HEK293 (cell line): ENCODE data around the gene FOXP1.

ENCODE experiments used
- CTCF ChIA-PET: fragments of 350-600 bp; formaldehyde crosslinking; extraction: SDS; loops from one replicate; lab custom pipeline; 2021; ENCODE audit warnings: antibody characterized with exemption; lab: Yijun Ruan, JAX
- POLR2A ChIA-PET: fragments of 300-600 bp; formaldehyde crosslinking; extraction: SDS; loops from one replicate; lab custom pipeline; 2020; ENCODE audit warnings: antibody characterized with exemption, inconsistent platforms; lab: Yijun Ruan, JAX
- H3K27ac ChIP-seq: fragments of 200-500 bp; sonication (Bioruptor generic); 2 replicates; pipeline ENCODE4 v1.5.1; 2014; ENCODE audit warnings: low read depth, low read length, control low read depth, inconsistent platforms; ENCODE audit errors: extremely low read depth
- H3K36me3 ChIP-seq, 2 experiments: fragments of 200-500 bp in 1 of 2; sonication (Bioruptor generic) in 1 of 2; 1 replicate in 1 of 2; 2 replicates in 1 of 2; pipeline ENCODE4 v1.5.1; 2014 to 2017; ENCODE audit warnings: inconsistent platforms in 2 of 2, low read length in 2 of 2; ENCODE audit not compliant: control insufficient read depth in 2 of 2, insufficient read depth in 1 of 2
- H3K4me1 ChIP-seq: fragments of 200-500 bp; sonication (Bioruptor generic); 2 replicates; pipeline ENCODE4 v1.5.1; 2014; ENCODE audit warnings: mild to moderate bottlenecking, low read length, inconsistent platforms; ENCODE audit not compliant: control insufficient read depth, insufficient read depth
- H3K4me3 ChIP-seq: 2 replicates; pipeline ENCODE4 v1.5.1; 2011; ENCODE audit warnings: low read depth, mild to moderate bottlenecking, control low read depth, low read length, moderate library complexity
- H3K9me3 ChIP-seq: fragments of 200-500 bp; sonication (Bioruptor generic); 2 replicates; pipeline ENCODE4 v1.5.1; 2014; ENCODE audit warnings: low read depth, low read length, inconsistent platforms; ENCODE audit not compliant: control insufficient read depth, insufficient read depth
- GLI4 ChIP-seq: fragments of 450-650 bp; formaldehyde crosslinking; IDR thresholded peaks from 2 replicates; pipeline ENCODE4 v1.5.1; 2016; ENCODE audit warnings: missing biosample characterization, missing genetic modification characterization
- GLIS1 ChIP-seq: fragments of 450-650 bp; formaldehyde crosslinking; IDR thresholded peaks from 2 replicates; pipeline ENCODE4 v1.5.1; 2016; ENCODE audit warnings: missing biosample characterization, missing genetic modification characterization
- HOXC10 ChIP-seq: sonication (generic); formaldehyde crosslinking; IDR thresholded peaks from 2 replicates; pipeline ENCODE4 v1.8.1; 2023; ENCODE audit warnings: mild to moderate bottlenecking, missing genetic modification reagents
- RBAK ChIP-seq: fragments of 450-650 bp; formaldehyde crosslinking; IDR thresholded peaks from 2 replicates; pipeline ENCODE4 v1.5.1; 2016; ENCODE audit warnings: missing biosample characterization, missing genetic modification characterization
- REPIN1 ChIP-seq: fragments of 450-650 bp; formaldehyde crosslinking; IDR thresholded peaks from 2 replicates; pipeline ENCODE4 v1.5.1; 2017; ENCODE audit warnings: missing biosample characterization, missing genetic modification characterization, low read depth
- SCRT1 ChIP-seq: fragments of 450-650 bp; formaldehyde crosslinking; IDR thresholded peaks from 2 replicates; pipeline ENCODE4 v1.5.1; 2016; ENCODE audit warnings: missing biosample characterization, missing genetic modification characterization, borderline replicate concordance
- SETDB1 ChIP-seq: IDR thresholded peaks from one replicate; pipeline ENCODE4 v1.6.1; 2017; ENCODE audit warnings: mild to moderate bottlenecking, low read length, moderate library complexity, mixed read lengths; ENCODE audit not compliant: insufficient read length
- YY2 ChIP-seq: fragments of 450-650 bp; formaldehyde crosslinking; IDR thresholded peaks from 2 replicates; pipeline ENCODE4 v1.5.1; 2016; ENCODE audit warnings: missing biosample characterization, missing genetic modification characterization
- ZBTB17 ChIP-seq: fragments of 450-650 bp; formaldehyde crosslinking; IDR thresholded peaks from 2 replicates; pipeline ENCODE4 v1.5.1; 2016; ENCODE audit warnings: missing biosample characterization, missing genetic modification characterization
- ZFP41 ChIP-seq: fragments of 450-650 bp; formaldehyde crosslinking; IDR thresholded peaks from 2 replicates; pipeline ENCODE4 v1.5.1; 2016; ENCODE audit warnings: missing biosample characterization, missing genetic modification characterization, borderline replicate concordance
- ZFP69B ChIP-seq: fragments of 450-650 bp; formaldehyde crosslinking; IDR thresholded peaks from 2 replicates; pipeline ENCODE4 v1.5.1; 2016; ENCODE audit warnings: missing biosample characterization, missing genetic modification characterization
- ZIC2 ChIP-seq: fragments of 450-650 bp; formaldehyde crosslinking; IDR thresholded peaks from 2 replicates; pipeline ENCODE4 v1.5.1; 2016; ENCODE audit warnings: missing biosample characterization, missing genetic modification characterization
- ZNF155 ChIP-seq: fragments of 450-650 bp; formaldehyde crosslinking; IDR thresholded peaks from 2 replicates; pipeline ENCODE4 v1.5.1; 2016; ENCODE audit warnings: missing biosample characterization, missing genetic modification characterization
- ZNF223 ChIP-seq: fragments of 450-650 bp; formaldehyde crosslinking; IDR thresholded peaks from 2 replicates; pipeline ENCODE4 v1.5.1; 2016; ENCODE audit warnings: missing biosample characterization, missing genetic modification characterization
- ZNF248 ChIP-seq: fragments of 450-650 bp; formaldehyde crosslinking; IDR thresholded peaks from 2 replicates; pipeline ENCODE4 v1.5.1; 2017; ENCODE audit warnings: missing biosample characterization, missing genetic modification characterization
- ZNF311 ChIP-seq: fragments of 450-650 bp; formaldehyde crosslinking; IDR thresholded peaks from 2 replicates; pipeline ENCODE4 v1.5.1; 2017; ENCODE audit warnings: missing biosample characterization, missing genetic modification characterization, borderline replicate concordance
- ZNF324 ChIP-seq: fragments of 450-650 bp; formaldehyde crosslinking; IDR thresholded peaks from 2 replicates; pipeline ENCODE4 v1.5.1; 2016; ENCODE audit warnings: missing biosample characterization, missing genetic modification characterization
- ZNF350 ChIP-seq: fragments of 450-650 bp; formaldehyde crosslinking; IDR thresholded peaks from 2 replicates; pipeline ENCODE4 v1.5.0; 2017; ENCODE audit warnings: missing biosample characterization, mild to moderate bottlenecking, missing genetic modification characterization
- ZNF423 ChIP-seq: fragments of 450-650 bp; formaldehyde crosslinking; IDR thresholded peaks from 2 replicates; pipeline ENCODE4 v1.5.1; 2016; ENCODE audit warnings: missing biosample characterization, missing genetic modification characterization
- ZNF426 ChIP-seq: fragments of 450-650 bp; formaldehyde crosslinking; IDR thresholded peaks from 2 replicates; pipeline ENCODE4 v1.5.1; 2017; ENCODE audit warnings: missing biosample characterization, missing genetic modification characterization, mild to moderate bottlenecking, inconsistent platforms, moderate library complexity
- ZNF629 ChIP-seq: fragments of 450-650 bp; formaldehyde crosslinking; IDR thresholded peaks from 2 replicates; pipeline ENCODE4 v1.5.1; 2017; ENCODE audit warnings: missing biosample characterization, missing genetic modification characterization
- ZNF670 ChIP-seq: fragments of 450-650 bp; formaldehyde crosslinking; IDR thresholded peaks from 2 replicates; pipeline ENCODE4 v1.5.1; 2016; ENCODE audit warnings: missing biosample characterization, missing genetic modification characterization, low read depth
- ZSCAN30 ChIP-seq: fragments of 450-650 bp; IDR thresholded peaks from 2 replicates; pipeline ENCODE4 v1.5.1; 2018; ENCODE audit warnings: missing biosample characterization, mild to moderate bottlenecking, missing genetic modification characterization, moderate library complexity
- TF ChIP-seq, protein P1 (sequence below): fragments of 450-650 bp; formaldehyde crosslinking; IDR thresholded peaks from 2 replicates; pipeline ENCODE4 v1.5.1; 2016; ENCODE audit warnings: missing biosample characterization, missing genetic modification characterization
- TF ChIP-seq, protein P2 (sequence below): fragments of 450-650 bp; formaldehyde crosslinking; IDR thresholded peaks from 2 replicates; pipeline ENCODE4 v1.5.1; 2016; ENCODE audit warnings: missing biosample characterization, missing genetic modification characterization
- TF ChIP-seq, protein P3 (sequence below): fragments of 450-650 bp; IDR thresholded peaks from 2 replicates; pipeline ENCODE4 v1.5.1; 2018; ENCODE audit warnings: missing biosample characterization, mild to moderate bottlenecking, missing genetic modification characterization
- TF ChIP-seq, protein P4 (sequence below): fragments of 450-650 bp; formaldehyde crosslinking; IDR thresholded peaks from 2 replicates; pipeline ENCODE4 v1.5.1; 2016; ENCODE audit warnings: missing biosample characterization, missing genetic modification characterization

The FOXP1 gene

DNA sequence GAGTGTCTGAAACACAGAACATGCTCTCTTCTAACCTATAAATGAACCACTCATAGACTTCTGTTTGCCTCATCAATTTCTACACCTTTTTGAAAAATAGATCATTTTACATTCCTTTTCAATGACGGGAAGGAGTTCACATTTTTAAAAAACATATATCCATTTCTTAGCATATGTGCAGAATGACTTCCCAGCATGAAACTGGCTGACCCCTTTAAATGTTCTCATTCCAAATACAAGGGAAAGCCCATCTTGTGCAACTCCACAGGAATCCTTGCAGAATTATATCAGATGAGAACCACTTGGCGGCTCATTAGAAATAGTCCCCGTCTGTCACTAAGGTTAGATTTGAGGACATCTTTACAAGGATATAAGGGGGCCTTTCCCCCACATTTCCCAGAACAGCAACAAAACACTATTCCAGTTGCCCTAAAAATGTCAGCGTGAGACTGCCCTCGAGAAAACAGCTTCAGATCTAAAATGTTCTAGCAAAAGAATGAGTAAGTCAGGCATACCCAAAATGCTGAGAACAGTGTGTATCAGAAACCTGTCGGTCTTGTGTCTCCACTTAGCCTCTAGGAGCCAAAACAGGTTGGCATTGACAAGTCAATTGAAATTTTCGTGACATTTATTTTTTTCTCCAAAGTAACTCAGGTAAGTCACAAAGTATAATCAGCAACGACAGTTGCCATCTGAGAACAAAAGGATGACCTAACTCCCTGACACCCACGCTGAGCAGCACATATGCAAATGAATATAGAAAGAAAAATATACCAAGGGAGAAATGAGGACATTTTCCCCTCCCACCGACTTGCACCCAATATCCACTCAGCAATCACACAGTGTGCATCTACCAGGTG lies 63.1 kb downstream of the FOXP1 start:
- POLR2A ChIA-PET, result interaction anchor here (0.6 kb wide), 1 partner anchor 28 kb away, joined by 5 read pairs; no protein-coding TSS in a partner anchor
- no peak for TF ChIP-seq ZBTB17
- TF ChIP-seq SETDB1, result no peak
- TF ChIP-seq ZNF423 (tag by site-specific recombination), result no peak
- no peak for TF ChIP-seq ZSCAN30 (tag by site-specific recombination)
- TF ChIP-seq ZNF223 (tag by site-specific recombination), result no peak
- TF ChIP-seq SCRT1, result no peak
- TF ChIP-seq ZNF324 (tag by site-specific recombination), result no peak
- TF ChIP-seq, protein P1, sequence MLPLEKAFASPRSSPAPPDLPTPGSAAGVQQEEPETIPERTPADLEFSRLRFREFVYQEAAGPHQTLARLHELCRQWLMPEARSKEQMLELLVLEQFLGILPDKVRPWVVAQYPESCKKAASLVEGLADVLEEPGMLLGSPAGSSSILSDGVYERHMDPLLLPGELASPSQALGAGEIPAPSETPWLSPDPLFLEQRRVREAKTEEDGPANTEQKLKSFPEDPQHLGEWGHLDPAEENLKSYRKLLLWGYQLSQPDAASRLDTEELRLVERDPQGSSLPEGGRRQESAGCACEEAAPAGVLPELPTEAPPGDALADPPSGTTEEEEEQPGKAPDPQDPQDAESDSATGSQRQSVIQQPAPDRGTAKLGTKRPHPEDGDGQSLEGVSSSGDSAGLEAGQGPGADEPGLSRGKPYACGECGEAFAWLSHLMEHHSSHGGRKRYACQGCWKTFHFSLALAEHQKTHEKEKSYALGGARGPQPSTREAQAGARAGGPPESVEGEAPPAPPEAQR, result no peak
- TF ChIP-seq, protein P2, sequence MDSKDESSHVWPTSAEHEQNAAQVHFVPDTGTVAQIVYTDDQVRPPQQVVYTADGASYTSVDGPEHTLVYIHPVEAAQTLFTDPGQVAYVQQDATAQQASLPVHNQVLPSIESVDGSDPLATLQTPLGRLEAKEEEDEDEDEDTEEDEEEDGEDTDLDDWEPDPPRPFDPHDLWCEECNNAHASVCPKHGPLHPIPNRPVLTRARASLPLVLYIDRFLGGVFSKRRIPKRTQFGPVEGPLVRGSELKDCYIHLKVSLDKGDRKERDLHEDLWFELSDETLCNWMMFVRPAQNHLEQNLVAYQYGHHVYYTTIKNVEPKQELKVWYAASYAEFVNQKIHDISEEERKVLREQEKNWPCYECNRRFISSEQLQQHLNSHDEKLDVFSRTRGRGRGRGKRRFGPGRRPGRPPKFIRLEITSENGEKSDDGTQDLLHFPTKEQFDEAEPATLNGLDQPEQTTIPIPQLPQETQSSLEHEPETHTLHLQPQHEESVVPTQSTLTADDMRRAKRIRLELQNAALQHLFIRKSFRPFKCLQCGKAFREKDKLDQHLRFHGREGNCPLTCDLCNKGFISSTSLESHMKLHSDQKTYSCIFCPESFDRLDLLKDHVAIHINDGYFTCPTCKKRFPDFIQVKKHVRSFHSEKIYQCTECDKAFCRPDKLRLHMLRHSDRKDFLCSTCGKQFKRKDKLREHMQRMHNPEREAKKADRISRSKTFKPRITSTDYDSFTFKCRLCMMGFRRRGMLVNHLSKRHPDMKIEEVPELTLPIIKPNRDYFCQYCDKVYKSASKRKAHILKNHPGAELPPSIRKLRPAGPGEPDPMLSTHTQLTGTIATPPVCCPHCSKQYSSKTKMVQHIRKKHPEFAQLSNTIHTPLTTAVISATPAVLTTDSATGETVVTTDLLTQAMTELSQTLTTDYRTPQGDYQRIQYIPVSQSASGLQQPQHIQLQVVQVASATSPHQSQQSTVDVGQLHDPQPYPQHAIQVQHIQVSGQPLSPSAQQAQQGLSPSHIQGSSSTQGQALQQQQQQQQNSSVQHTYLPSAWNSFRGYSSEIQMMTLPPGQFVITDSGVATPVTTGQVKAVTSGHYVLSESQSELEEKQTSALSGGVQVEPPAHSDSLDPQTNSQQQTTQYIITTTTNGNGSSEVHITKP, result no peak
- no peak for TF ChIP-seq ZNF155 (tag by site-specific recombination)
- TF ChIP-seq GLI4 (tag by site-specific recombination), result no peak
- no peak for TF ChIP-seq HOXC10 (CRISPR knock-in tag)
- no peak for TF ChIP-seq ZNF670 (tag by site-specific recombination)
- no peak for TF ChIP-seq ZNF426 (tag by site-specific recombination)
- TF ChIP-seq, all 188 proteins: peak for 0
- no peaks in the 10 kb centered on the region for H3K4me1 ChIP-seq
- CTCF ChIA-PET, result no interaction called here
- no peaks in the 10 kb centered on the region for H3K36me3 ChIP-seq
- H3K27ac ChIP-seq, result no peak overlapping the region
- H3K9me3 ChIP-seq, result no peaks in the 10 kb centered on the region
- H3K4me3 ChIP-seq, result no peak overlapping the region

GRCh38 chr3:71518089-71518488 lies 65.4 kb downstream of the FOXP1 start:
- POLR2A ChIA-PET, result interaction anchor here (1.5 kb wide), 1 partner anchor 64 kb away, joined by 4 read pairs; no protein-coding TSS in a partner anchor
- Histone ChIP-seq H3K4me3 (no peak overlapping the region), H3K9me3 (no peaks in the 10 kb centered on the region), H3K4me1 (no peaks in the 10 kb centered on the region), H3K27ac (no peak overlapping the region), H3K36me3 (no peaks in the 10 kb centered on the region)
- CTCF ChIA-PET, result no interaction called here
- no peak for TF ChIP-seq ZFP41 (tag by site-specific recombination)
- no peak for TF ChIP-seq YY2
- TF ChIP-seq ZNF629 (tag by site-specific recombination), result no peak
- no peak for TF ChIP-seq REPIN1 (tag by site-specific recombination)
- TF ChIP-seq ZNF350, result no peak
- no peak for TF ChIP-seq ZNF311 (tag by site-specific recombination)
- TF ChIP-seq, protein P3, sequence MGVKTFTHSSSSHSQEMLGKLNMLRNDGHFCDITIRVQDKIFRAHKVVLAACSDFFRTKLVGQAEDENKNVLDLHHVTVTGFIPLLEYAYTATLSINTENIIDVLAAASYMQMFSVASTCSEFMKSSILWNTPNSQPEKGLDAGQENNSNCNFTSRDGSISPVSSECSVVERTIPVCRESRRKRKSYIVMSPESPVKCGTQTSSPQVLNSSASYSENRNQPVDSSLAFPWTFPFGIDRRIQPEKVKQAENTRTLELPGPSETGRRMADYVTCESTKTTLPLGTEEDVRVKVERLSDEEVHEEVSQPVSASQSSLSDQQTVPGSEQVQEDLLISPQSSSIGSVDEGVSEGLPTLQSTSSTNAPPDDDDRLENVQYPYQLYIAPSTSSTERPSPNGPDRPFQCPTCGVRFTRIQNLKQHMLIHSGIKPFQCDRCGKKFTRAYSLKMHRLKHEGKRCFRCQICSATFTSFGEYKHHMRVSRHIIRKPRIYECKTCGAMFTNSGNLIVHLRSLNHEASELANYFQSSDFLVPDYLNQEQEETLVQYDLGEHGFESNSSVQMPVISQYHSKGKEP (tag by site-specific recombination), result no peak
- TF ChIP-seq, protein P4, sequence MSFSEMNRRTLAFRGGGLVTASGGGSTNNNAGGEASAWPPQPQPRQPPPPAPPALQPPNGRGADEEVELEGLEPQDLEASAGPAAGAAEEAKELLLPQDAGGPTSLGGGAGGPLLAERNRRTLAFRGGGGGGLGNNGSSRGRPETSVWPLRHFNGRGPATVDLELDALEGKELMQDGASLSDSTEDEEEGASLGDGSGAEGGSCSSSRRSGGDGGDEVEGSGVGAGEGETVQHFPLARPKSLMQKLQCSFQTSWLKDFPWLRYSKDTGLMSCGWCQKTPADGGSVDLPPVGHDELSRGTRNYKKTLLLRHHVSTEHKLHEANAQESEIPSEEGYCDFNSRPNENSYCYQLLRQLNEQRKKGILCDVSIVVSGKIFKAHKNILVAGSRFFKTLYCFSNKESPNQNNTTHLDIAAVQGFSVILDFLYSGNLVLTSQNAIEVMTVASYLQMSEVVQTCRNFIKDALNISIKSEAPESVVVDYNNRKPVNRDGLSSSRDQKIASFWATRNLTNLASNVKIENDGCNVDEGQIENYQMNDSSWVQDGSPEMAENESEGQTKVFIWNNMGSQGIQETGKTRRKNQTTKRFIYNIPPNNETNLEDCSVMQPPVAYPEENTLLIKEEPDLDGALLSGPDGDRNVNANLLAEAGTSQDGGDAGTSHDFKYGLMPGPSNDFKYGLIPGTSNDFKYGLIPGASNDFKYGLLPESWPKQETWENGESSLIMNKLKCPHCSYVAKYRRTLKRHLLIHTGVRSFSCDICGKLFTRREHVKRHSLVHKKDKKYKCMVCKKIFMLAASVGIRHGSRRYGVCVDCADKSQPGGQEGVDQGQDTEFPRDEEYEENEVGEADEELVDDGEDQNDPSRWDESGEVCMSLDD (tag by site-specific recombination), result no peak
- no peak for TF ChIP-seq RBAK (tag by site-specific recombination)
- no peak for TF ChIP-seq ZNF248 (tag by site-specific recombination)
- TF ChIP-seq HOXC10 (CRISPR knock-in tag), result no peak
- no peak for TF ChIP-seq ZIC2 (tag by site-specific recombination)
- no peak for TF ChIP-seq ZFP69B (tag by site-specific recombination)
- TF ChIP-seq GLIS1 (tag by site-specific recombination), result no peak
